GM20431 (cell line): ENCODE results near the gene NR4A3.
"Not testable (repeated sequence)": the region's sequence is repeated elsewhere in the genome, so short reads cannot be mapped to it uniquely, and the experiment has no call there.

Experiments used
- in situ Hi-C: fragments of 300-500 bp; cut with MseI, MboI; formaldehyde crosslinking; loops from one replicate; pipeline ENCODE4 v1.15.0; 2020; ENCODE audit warnings: low sequenced_read_pairs; ENCODE audit not compliant: unreplicated experiment

NR4A3 gene

DNA sequence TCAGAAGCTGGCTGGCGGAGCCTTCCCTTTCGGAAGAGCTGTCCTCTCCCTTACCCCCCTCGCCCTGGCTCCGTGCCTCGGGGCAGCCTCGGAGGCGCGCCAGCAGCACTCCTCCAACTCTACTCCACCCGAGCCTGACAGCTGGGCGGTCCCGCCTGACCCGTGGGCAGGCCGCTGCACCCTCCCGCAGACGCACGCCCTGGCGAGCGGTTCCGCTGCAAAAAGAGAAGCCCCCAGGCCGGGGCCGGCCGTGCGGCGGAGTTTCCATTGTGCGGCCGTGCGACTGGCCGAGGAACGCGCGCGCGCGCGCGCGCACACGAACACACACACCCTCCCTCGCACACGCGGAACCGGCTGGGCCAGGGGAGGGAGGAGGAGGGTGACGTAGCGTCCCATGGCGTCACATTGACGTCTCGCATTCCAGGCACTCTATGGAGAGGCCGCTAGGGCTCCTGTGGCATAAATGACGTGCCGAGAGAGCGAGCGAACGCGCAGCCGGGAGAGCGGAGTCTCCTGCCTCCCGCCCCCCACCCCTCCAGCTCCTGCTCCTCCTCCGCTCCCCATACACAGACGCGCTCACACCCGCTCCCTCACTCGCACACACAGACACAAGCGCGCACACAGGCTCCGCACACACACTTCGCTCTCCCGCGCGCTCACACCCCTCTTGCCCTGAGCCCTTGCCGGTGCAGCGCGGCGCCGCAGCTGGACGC, at the start of gene NR4A3:
NR4A3 (plus strand) TSS at position 490 of the 713 bp plus-strand sequence. CDS start 6,158 bp downstream, outside the sequence.
- in situ Hi-C loops = loop anchor here (25.0 kb wide), 2 partner anchors 391 to 559 kb away; no protein-coding TSS in a partner anchor

DNA sequence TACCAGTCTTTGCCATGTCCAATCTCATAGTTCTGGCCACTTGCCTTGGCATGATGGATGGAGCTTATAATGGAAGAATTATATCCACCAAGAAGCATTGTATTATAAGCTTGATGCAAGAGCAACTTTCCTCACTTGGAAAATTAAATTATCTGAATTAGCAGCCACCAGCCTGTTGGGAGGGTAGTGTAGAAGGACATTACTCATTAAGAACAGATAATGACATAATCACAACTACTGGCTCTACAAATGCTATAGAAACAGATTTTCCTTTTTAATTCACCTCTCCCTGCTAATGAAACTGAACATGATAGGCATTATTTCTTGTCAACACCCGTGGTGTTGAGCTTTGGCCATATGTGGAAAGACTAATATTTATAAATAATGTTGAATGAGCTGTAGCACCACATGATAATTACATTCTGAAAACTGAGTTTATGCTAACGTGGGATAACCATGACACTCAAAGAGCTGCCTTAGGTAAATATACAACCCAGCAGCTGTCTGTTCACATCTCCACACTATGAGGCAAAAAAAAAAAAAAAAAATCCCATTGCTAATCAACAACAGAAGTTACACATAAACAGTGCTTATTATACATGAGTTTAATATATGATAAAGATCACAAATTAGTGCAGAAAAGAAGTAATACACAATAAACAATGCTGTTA, 48.1 kb upstream of the NR4A3 start:
- in situ Hi-C loops = no loop called here

DNA sequence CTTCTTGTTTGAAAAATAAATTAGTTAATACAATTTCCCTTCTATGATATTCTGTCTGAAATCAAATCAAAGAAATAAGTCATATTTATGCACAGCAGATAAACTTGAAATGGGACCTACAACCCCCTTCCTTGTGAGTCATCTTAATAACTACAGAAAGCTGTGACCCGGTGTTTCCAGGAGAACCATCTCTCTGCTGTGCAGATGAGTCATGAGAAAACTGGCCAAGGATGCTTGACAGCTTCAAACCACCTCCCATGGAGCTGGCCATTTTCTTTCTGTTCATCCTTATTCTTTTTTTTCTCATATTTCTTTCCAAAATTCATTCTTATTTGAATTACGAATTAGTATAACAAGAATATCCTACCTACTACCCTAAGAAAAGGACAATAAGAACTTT, 43.4 kb upstream of the NR4A3 start:
- in situ Hi-C loops = no loop called here

DNA sequence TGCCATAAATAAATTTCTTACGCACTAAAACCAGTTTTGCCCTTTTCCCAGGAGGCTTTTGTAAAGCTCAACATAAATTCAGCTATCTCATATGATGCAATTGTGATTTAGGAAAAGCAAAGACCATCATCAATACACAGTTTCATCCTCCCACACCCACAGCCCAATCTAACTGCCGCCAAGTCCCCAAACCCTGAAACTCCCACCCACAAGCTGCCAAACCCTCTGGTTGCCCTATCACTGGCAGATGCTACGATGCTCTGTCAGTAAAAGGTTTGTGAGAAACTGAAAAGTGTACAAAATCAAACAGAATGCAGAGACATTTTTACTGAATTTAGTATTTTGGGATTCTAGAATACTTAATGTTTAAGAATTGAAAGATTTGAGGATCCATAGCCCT, 42.8 kb upstream of the NR4A3 start:
- in situ Hi-C loops = no loop called here

DNA sequence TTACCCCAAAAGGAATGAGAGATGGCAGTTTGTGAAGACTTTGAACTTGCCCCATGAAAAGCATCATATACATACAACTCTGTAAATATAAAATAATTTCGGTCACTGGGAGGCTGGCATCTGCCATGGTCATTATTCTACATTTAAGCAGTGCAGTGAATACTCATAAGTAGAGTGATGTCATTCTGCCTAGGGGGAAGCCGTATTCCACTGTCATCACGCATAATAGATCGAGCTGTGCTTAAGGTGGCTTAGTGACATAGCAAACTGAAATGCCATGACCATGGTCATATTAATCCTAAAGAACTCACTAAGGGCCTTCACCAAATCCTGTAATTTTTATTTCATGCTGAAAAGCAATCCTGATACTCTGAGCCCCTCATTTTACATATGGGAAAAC, 42.4 kb upstream of the NR4A3 start:
- in situ Hi-C loops = no loop called here

DNA sequence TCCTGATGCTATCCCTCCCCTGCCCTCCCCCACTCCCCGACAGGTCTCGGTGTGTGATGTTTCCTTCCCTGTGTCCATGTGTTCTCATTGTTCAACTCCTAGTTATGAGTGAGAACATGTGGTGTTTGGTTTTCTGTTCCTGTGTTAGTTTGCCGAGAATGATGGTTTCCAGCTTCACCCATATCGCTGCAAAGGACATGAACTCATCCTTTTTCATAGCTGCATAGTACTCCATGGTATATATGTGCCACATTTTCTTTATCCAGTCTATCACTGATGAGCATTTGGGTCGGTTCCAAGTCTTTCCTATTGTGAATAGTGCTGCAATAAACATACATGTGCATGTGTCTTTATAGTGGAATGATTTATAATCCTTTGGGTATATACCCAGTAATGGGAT, 39.3 kb upstream of the NR4A3 start:
- in situ Hi-C loops = not testable (repeated sequence)

DNA sequence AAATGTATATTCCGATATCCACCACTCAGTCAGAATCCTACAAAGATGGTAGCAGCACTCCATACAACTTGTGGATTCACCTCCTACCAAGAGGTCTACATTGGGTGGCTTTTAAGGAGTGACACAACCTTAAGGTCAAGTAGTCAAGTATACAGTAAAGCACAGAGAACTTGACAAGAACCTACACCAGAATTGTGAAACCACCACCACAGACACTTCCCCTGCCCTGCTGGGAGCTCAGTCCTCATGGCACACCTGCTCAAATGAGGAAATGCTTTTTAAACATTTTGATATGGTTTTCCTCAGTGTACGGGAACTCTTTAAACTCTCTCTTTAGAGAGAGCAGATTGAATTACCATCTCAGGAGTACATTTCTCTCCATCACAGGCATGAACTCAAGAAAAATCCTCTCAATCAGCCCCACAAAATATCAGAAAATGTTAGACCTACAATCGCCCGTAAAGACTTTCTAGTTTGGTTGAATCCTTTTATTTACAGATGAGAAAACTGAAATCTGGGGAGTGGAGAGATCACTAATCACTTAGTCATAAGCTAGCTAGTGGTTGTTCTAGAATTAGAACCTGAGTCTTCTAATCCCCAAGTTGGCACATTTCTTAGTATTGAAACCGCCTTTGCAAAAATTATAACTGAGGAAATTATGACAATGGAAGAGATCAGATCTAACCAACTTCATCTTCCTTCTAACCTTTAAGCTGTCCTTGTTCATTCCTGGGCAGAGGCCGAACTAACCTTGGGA, 38.5 kb upstream of the NR4A3 start:
- in situ Hi-C loops = no loop called here

DNA sequence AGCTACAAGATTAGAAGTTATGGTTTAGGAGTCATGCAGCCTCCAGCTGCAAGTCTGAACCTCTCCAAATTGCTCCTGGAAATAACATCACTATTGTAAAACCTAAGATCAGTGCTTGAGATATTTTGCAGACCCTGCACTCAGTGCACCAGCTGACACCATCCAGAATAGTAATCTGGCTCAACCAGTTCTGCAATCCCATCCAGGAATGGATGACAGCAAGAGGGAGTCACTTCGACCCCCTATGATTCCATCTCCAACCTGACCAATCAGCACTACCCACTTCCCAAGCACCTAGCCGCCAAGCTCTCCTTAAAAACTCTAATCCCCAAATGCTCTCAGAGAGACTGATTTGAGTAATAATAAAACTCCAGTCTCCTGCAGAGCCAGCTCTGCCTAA, 37.9 kb upstream of the NR4A3 start:
- in situ Hi-C loops = no loop called here

DNA sequence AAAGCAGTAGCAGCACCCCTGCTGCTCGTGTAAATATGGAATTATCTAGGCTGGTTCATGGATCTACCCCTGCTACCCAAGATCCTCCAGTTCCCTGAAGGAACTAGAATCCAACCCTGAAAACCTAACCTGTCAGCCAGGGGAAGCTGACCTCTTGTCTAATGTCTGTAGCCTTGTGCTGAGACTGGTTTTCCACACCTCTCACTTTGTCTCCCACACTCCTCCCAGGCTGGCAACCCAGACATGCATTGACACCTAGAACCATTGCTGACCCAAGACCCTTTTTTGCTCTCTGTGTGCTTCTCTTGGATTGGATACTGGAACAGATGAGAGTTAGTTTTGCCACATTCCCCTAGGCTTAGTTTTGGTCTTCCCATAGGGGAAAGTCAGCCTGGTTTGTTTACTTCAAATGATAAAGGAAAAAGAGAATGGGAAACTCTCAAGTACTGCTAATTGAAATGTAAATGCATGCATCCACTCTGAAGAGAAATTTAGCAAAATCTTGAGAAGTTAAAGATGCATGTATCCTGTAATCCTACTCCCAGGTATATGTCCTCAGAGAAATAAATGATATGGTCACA, 36.6 kb upstream of the NR4A3 start:
- in situ Hi-C loops = no loop called here

DNA sequence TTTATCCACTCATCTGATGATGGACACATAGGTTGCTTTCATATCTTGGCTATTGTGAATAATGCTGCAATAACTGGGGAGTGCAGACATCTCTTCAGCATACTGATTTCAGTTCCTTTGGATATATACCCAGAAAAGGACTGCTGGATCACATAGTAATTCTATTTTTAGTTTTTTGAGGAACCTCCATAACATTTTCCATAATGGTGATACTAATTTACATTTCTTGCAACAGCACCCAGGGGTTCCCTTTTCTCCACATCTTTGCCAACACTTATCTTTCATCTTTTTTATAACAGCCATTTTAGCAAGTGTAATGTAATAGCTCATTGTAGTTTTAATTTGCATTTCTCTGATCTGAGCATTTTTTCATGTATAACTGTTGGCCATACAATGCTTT, 34.1 kb upstream of the NR4A3 start:
- in situ Hi-C loops = no loop called here

DNA sequence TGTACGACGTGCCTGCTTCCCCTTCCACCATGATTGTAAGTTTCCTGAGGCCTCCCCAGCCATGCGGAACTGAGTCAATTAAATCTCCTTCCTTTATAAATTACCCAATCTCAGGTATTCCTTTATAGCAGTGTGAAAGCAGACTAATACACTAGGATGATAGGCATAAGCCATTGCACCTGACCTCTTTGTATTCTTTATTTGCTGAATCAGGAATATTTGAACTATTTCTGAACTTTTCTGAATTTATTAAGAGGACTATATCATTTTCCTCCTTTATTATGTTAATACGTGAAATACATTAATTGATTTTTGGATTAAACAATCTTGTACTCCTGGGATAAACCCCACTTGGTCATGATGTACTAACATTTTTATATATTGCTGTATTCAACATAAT, 28.2 kb upstream of the NR4A3 start:
- in situ Hi-C loops = no loop called here

DNA sequence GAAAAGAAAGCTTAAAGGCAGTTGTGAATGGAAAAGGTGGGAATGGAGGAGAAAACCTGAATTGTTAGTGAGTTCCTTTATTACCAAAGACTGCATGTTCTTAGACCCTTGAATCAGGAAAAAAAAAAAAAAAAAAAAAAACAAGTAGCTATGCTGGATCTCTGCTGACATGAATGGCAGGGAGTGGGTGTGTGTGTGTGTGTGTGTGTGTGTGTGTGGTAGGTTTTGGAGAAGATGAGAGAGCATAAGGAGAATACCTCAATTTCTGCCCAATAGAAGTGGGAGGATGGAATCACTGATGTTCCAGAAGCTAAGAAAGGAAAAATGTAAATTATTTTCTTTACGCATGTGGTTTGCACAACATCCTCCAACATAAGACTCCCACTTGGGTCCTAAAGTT, 25.5 kb upstream of the NR4A3 start:
- in situ Hi-C loops = no loop called here

DNA sequence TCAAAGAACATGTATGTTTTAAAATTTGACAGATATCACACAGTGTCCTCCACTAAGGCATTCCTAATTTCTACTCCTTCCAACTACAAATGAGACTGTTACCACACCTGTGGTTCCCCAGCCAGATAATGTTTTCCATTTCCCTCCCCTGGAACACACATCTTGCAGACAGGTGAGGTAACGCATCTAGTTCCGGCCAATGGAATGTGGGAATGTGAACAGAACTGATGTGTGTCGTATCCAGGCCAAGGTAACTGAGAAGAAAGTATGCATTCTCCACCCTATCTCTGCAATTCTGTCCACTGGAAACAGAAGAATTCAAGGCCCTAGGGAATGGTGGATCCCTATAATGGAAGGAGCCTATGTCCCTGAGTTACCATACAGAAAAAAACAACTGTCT, 19.9 kb upstream of the NR4A3 start:
- in situ Hi-C loops = loop anchor here (25.0 kb wide), 2 partner anchors 411 to 539 kb away; no protein-coding TSS in a partner anchor

DNA sequence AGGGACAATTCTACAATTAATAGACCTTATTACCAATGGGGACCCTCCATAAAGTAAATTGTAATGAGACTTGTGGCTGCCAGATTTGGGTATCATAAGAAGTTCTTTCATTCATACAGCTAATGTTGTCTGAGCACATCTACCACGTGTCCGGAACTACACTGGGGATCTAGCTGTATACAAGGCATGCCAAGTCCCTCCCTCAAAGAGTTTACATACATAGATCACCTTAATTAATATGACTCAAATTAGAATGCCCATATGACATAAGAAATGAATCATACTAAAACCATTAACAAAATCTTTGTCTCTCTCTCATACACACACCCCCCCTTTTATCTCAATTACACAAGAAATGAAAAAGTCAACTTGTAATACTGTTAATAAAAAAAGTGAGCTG, 18.0 kb upstream of the NR4A3 start:
- in situ Hi-C loops = loop anchor here (25.0 kb wide), 2 partner anchors 409 to 541 kb away; no protein-coding TSS in a partner anchor

DNA sequence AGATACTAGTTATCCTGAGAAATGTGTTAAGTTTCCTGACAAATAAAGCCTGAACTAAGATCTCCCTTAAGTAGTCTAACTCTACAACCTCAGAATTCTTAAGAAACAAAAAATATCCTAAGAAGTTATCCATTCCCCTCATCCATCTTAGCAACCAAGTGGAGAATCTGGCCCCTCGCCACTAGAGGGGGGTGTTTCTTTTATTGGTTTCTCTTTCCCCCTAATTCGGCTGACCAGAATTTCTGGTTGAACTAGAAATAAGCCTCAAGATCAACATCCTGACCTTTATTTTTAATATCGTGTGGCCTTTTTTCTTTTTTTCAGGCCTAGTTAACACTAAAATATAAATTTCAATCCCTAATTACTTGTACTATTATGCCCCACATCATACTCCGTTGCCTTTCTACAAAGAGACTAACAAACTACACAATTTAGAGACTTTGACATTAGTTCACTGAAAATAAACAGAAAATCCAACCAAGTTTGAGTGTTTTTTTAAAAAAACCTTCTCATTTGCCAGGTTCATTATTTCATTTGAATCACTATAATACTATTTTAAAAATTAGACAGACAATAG, 14.3 kb upstream of the NR4A3 start:
- in situ Hi-C loops = loop anchor here (25.0 kb wide), 2 partner anchors 405 to 545 kb away; no protein-coding TSS in a partner anchor

DNA sequence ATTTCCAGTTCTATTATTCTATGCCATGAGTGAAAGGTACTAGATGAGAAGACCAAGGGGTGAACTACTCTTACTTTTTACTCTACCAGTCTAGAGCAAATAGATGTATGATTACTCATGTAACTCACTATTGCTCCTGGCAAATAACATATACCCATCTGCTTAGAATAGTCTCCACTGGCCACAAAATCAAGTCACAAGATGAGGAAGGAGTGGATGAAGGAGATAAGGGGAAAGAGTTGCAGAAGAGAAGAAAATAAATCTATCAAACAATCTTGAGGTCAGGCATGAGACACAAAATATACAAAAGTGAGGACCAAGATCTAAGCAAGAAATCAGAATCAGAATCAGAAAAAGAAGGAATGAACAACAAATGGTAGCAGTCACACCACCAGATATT, 13.7 kb upstream of the NR4A3 start:
- in situ Hi-C loops = loop anchor here (25.0 kb wide), 2 partner anchors 404 to 546 kb away; no protein-coding TSS in a partner anchor

DNA sequence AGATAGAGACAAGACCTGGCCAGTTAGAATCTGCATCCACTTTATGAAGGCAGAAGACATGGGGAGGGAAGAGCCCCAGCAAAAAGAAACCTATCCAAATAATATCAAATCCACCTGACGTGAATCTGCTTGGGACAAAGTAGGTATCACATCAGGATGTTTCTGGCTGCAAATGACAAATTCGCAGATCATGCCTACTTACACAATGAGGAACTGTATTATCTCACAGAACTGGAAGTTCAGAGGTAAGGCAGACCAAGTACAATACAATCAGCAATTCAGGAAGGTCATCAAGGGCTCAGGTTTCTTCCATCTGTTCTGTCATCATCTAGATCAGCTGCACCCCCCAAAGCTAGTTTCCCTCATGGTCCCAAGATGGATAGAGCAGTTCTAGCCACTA, 13.2 kb upstream of the NR4A3 start:
- in situ Hi-C loops = loop anchor here (25.0 kb wide), 2 partner anchors 404 to 546 kb away; no protein-coding TSS in a partner anchor

DNA sequence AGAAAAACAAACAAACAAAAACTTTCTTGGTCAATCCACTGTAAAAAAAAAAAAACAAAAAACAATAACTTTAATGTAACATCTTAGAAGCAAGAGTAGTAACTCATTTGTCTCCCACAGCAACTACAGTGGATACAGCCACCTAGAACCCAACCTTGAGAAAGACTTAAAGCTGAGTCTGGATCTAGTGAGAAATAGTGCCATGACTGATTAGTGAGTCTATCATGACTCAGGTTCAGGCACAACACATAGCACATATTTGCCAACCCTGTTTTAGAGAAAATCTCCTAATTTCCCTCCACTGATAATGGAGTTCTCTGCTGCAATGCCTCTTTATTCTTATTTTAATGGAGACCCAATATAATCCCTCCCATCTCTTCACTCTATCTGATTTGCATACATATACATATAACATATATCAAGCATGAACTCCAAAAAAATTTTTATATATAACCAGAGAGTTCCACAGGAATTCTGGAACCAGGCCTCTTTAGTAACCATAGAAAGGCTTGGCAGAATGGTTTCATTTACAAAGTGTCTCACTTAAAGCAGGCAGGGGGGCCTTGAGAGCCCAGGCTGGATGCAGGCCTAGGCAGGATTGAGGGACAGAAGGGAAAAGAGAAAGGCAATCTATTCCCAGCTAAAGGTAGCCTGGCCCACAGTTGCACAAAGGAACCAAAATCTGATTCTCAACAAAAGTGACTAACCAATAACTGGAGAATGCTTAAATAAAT, 11.9 kb upstream of the NR4A3 start:
- in situ Hi-C loops = loop anchor here (25.0 kb wide), 2 partner anchors 403 to 547 kb away; no protein-coding TSS in a partner anchor

DNA sequence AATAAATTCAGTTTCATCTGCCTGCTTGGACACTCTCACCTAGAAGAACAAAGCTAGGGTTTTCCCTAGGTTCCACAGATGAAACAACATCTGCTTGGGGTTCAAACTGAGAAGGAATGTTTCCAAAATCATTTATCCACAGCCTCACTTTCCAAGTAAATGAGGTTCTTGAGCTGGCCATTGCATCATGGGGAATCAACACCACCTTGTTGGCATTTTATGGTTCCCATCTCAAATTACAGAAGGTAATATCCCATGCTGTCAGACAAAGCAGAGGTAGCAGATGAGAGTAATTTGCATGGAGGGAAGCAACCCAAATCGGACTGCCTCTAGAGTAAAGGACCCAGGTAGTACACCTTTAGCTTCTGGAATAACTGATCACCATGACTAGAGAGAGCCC, 10.5 kb upstream of the NR4A3 start:
- in situ Hi-C loops = loop anchor here (25.0 kb wide), 2 partner anchors 401 to 549 kb away; no protein-coding TSS in a partner anchor
